Measurements from ENCODE around the gene IGF2BP2. TPM values are rescaled to one million over a fixed set of nuclear protein-coding genes. Genes with fewer than 3 reads are reported as not detected.
A peak's percentile ranks its signal among the peaks of the same experiment; 100 is the strongest.

The IGF2BP2 gene
- total and polyA plus RNA-seq, 9 of the 15 experiments (the other 6 are each of a cell fraction or from before 2014, with no cell fraction given): 3.2 to 59.6 (median 30.5) TPM

GRCh38 chr3:185825639-185826481 lies 1.0 kb upstream of the IGF2BP2 start (continued):
- TF ChIP-seq, protein P1, sequence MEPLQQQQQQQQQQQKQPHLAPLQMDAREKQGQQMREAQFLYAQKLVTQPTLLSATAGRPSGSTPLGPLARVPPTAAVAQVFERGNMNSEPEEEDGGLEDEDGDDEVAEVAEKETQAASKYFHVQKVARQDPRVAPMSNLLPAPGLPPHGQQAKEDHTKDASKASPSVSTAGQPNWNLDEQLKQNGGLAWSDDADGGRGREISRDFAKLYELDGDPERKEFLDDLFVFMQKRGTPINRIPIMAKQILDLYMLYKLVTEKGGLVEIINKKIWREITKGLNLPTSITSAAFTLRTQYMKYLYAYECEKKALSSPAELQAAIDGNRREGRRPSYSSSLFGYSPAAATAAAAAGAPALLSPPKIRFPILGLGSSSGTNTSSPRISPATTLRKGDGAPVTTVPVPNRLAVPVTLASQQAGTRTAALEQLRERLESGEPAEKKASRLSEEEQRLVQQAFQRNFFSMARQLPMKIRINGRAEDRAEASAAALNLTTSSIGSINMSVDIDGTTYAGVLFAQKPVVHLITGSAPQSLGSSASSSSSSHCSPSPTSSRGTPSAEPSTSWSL (CRISPR knock-in tag; IDR thresholded peaks at IDR 0.05; ENCODE audit: borderline replicate concordance): 0 out of 2 replicates have a peak, but pooled peaks have one; percentile 40
- TF ChIP-seq CHD4 (IDR thresholded peaks at IDR 0.05; ENCODE audit: insufficient read depth, insufficient replicate concordance, low read depth, low read length, poor library complexity, severe bottlenecking) (peak; percentile 26), DACH1 (IDR thresholded peaks at IDR 0.05; ENCODE audit: partially characterized antibody) (no peak), ZNF655 (CRISPR knock-in tag; IDR thresholded peaks at IDR 0.05) (no peak), EHMT2 (IDR thresholded peaks at IDR 0.05) (no peak), ZNF354B (CRISPR knock-in tag; IDR thresholded peaks at IDR 0.05) (no peak), XRCC3 (IDR thresholded peaks at IDR 0.05) (no peak), RBM25 (IDR thresholded peaks at IDR 0.05; ENCODE audit: low read depth, low read length, severe bottlenecking) (no peak), GABPB2 (CRISPR knock-in tag; conservative IDR thresholded peaks at IDR 0.05) (no peak), NONO (IDR thresholded peaks at IDR 0.05; ENCODE audit: low read depth in 2 of 2, low read length in 1 of 2) (peak; percentile 33 to 37; a peak in 1 of 4 replicates), ESRRA (IDR thresholded peaks at IDR 0.05; ENCODE audit: borderline replicate concordance, low read depth) (no peak), ZNF311 (CRISPR knock-in tag; IDR thresholded peaks at IDR 0.05) (no peak), PKNOX1 (IDR thresholded peaks at IDR 0.05) (no peak), ZNF639 (CRISPR knock-in tag; conservative IDR thresholded peaks at IDR 0.05 in 1 of 2, IDR thresholded peaks at IDR 0.05 in 1 of 2) (no peak), ZNF586 (CRISPR knock-in tag; conservative IDR thresholded peaks at IDR 0.05) (no peak), CBX5 (IDR thresholded peaks at IDR 0.05; ENCODE audit: borderline replicate concordance, low read depth) (no peak), MBD2 (IDR thresholded peaks at IDR 0.05; ENCODE audit: borderline replicate concordance, low read depth) (no peak)
- TF ChIP-seq, protein P2, sequence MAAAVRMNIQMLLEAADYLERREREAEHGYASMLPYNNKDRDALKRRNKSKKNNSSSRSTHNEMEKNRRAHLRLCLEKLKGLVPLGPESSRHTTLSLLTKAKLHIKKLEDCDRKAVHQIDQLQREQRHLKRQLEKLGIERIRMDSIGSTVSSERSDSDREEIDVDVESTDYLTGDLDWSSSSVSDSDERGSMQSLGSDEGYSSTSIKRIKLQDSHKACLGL (CRISPR knock-in tag; IDR thresholded peaks at IDR 0.05; ENCODE audit: borderline replicate concordance, poor library complexity, severe bottlenecking): no peak
- TF ChIP-seq, protein P3, sequence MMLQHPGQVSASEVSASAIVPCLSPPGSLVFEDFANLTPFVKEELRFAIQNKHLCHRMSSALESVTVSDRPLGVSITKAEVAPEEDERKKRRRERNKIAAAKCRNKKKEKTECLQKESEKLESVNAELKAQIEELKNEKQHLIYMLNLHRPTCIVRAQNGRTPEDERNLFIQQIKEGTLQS (IDR thresholded peaks at IDR 0.05): no peak
- TF ChIP-seq, protein P3 (CRISPR knock-in tag; conservative IDR thresholded peaks at IDR 0.05): no peak
